Stomach (tissue), 9 donors: ENCODE measurements around the gene CDHR5. TPM values are rescaled to one million over a fixed set of nuclear protein-coding genes. Genes with fewer than 3 reads are reported as not detected.

Source experiments
- DNase-seq, 2 donors: peaks; one replicate each; pipeline versions ENCODE4 v3.0.0 to v3.0.0-alpha.2; 2013 to 2019
- H3K27ac ChIP-seq, 5 donors: fragments of 200-600 bp in 4 of 5; sonication (generic) in 4 of 5; one replicate each; pipeline ENCODE4 v1.5.1; 2013 to 2019; ENCODE audit warnings: mild to moderate bottlenecking in 1 of 5, moderate library complexity in 1 of 5
- H3K27me3 ChIP-seq, 3 donors: fragments of 200-600 bp; sonication (generic); one replicate each; pipeline ENCODE4 v1.5.1; 2017 to 2019; ENCODE audit warnings: mixed run types in 1 of 3
- H3K36me3 ChIP-seq, 4 donors: fragments of 200-600 bp; sonication (generic); 1 replicate in 3 of 4; 2 replicates in 1 of 4; pipeline ENCODE4 v1.5.1; 2016 to 2019
- H3K4me1 ChIP-seq, 4 donors: fragments of 200-600 bp; sonication (generic); one replicate each; pipeline ENCODE4 v1.5.1; 2016 to 2019
- H3K4me3 ChIP-seq, 4 donors: fragments of 200-600 bp; sonication (generic) in 3 of 4; one replicate each; pipeline ENCODE4 v1.5.1; 2016 to 2019; ENCODE audit warnings: mild to moderate bottlenecking in 1 of 4
- H3K9me3 ChIP-seq, 4 donors: fragments of 200-600 bp; sonication (generic); one replicate each; pipeline ENCODE4 v1.5.1; 2016 to 2019
- EP300 ChIP-seq: sonication (generic); formaldehyde crosslinking; IDR thresholded peaks from one replicate; pipeline ENCODE4 v1.6.1; 2017; ENCODE audit warnings: antibody characterized with exemption
- POLR2A ChIP-seq, 4 donors: fragments of 450-650 bp; IDR thresholded peaks; one replicate each; pipeline ENCODE4 v1.6.1; 2016; ENCODE audit warnings: antibody characterized with exemption in 4 of 4, control low read depth in 2 of 4, mild to moderate bottlenecking in 1 of 4, moderate library complexity in 1 of 4
- POLR2AphosphoS5 ChIP-seq, 3 donors: sonication (generic); formaldehyde crosslinking; IDR thresholded peaks; one replicate each; pipeline ENCODE4 v1.6.1; 2016; ENCODE audit warnings: antibody characterized with exemption in 3 of 3
- WGBS, 5 donors: extraction: QIAGEN DNeasy Blood & Tissue Kit in 3 of 5; methylation state at CpG; one replicate each; pipeline versions ENCODE4 v1.1.5 to v1.1.7; 2013 to 2018; 5-methylcytosine and 5-hydroxymethylcytosine counted together
- intact Hi-C: fragments of 100-400 bp; cut with DNase I; formaldehyde crosslinking; loops from one replicate; pipeline ENCODE4 v1.15.1; 2023; ENCODE audit warnings: low total_unique reads
- polyA plus RNA-seq, 3 donors: library from polyadenylated mRNA; stranded (reverse); fragments of 200-250 nt; gene quantifications; one replicate each; pipeline ENCODE4 v1.2.3, GENCODE V29; 2013
- total RNA-seq, 5 donors: library from RNA; depleted of rRNA; stranded (reverse); fragments of >200 nt; gene quantifications; one replicate each; pipeline versions ENCODE4 v1.1.0 to v1.2.3, GENCODE V29; 2014 to 2016
- TF ChIP-seq, protein P1 (sequence below), 7 experiments: fragments of 450-650 bp in 4 of 7; fragments of 200-600 bp in 3 of 7; sonication (generic) in 3 of 7; IDR thresholded peaks; one replicate each; pipeline ENCODE4 v1.5.1; 2016 to 2019; ENCODE audit warnings: antibody characterized with exemption in 7 of 7, control low read depth in 2 of 7, mild to moderate bottlenecking in 1 of 7
- donor health status: healthy with polysubstance abuse.
- donor health status: Bipolar disorder and iron deficiency.
- donor health status: healthy.

CDHR5 gene
- total and polyA plus RNA-seq, 8 donors, result 0.38 to 92.1 (median 2.8) TPM

- WGBS, 5 donors, result 87 to 93% (median 89%) methylated on average over 7 to 10 of the region's 10 CpGs
- H3K27ac ChIP-seq, result no peak overlapping the region
- H3K27me3 ChIP-seq, result no peaks in the 10 kb centered on the region
- DNase-seq, result no peak
- no peak for TF ChIP-seq POLR2AphosphoS5 (IDR thresholded peaks at IDR 0.05)
- TF ChIP-seq EP300, result no peak
- TF ChIP-seq, protein P1, sequence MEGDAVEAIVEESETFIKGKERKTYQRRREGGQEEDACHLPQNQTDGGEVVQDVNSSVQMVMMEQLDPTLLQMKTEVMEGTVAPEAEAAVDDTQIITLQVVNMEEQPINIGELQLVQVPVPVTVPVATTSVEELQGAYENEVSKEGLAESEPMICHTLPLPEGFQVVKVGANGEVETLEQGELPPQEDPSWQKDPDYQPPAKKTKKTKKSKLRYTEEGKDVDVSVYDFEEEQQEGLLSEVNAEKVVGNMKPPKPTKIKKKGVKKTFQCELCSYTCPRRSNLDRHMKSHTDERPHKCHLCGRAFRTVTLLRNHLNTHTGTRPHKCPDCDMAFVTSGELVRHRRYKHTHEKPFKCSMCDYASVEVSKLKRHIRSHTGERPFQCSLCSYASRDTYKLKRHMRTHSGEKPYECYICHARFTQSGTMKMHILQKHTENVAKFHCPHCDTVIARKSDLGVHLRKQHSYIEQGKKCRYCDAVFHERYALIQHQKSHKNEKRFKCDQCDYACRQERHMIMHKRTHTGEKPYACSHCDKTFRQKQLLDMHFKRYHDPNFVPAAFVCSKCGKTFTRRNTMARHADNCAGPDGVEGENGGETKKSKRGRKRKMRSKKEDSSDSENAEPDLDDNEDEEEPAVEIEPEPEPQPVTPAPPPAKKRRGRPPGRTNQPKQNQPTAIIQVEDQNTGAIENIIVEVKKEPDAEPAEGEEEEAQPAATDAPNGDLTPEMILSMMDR (IDR thresholded peaks at IDR 0.05), result no peak
- no peak for TF ChIP-seq POLR2A (IDR thresholded peaks at IDR 0.05)
- intact Hi-C loops, result no loop called here
- no peaks in the 10 kb centered on the region for H3K4me1 ChIP-seq
- H3K36me3 ChIP-seq, result peaks cover 88 to 100% (median 100%) of the 10 kb centered on the region in 4 donors
- no peak overlapping the region for H3K4me3 ChIP-seq
- no peaks in the 10 kb centered on the region for H3K9me3 ChIP-seq
Observed at GRCh38 chr11:596374-596773, 28.4 kb downstream of the CDHR5 start.

DNA sequence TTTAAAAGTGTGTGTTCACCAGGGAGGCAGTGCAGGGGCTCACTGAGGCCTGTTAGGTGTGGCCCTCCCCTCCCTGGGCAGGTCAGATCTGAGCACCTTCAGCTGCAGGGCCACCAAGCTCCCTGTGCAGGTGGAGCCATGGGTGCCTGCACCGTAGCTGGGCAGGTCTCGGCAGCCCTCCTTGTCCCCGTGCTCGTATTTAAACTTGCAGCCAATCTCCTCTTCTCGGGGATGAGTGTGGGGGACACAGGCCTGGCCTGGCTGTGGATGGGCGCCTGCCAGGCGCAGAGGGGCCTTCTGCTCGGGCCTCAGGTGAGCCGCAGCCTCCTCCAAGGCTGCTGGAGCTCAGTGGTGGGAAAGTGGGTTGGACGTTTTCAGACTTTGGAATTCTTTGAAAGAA lies 29.4 kb downstream of the CDHR5 start:
- WGBS, 5 donors, result 90 to 92% (median 90%) methylated on average over 8 to 10 of the region's 10 CpGs
- intact Hi-C loops, result no loop called here
- no peak overlapping the region for H3K4me3 ChIP-seq
- H3K27ac ChIP-seq, result no peak overlapping the region
- no peaks in the 10 kb centered on the region for H3K9me3 ChIP-seq
- peaks cover 87 to 100% (median 100%) of the 10 kb centered on the region in 4 donors for H3K36me3 ChIP-seq
- DNase-seq, result no peak
- TF ChIP-seq POLR2A (IDR thresholded peaks at IDR 0.05) (no peak), EP300 (no peak), POLR2AphosphoS5 (IDR thresholded peaks at IDR 0.05) (no peak)
- TF ChIP-seq, protein P1 (IDR thresholded peaks at IDR 0.05), result no peak
- no peaks in the 10 kb centered on the region for H3K27me3 ChIP-seq
- H3K4me1 ChIP-seq, result no peaks in the 10 kb centered on the region

DNA sequence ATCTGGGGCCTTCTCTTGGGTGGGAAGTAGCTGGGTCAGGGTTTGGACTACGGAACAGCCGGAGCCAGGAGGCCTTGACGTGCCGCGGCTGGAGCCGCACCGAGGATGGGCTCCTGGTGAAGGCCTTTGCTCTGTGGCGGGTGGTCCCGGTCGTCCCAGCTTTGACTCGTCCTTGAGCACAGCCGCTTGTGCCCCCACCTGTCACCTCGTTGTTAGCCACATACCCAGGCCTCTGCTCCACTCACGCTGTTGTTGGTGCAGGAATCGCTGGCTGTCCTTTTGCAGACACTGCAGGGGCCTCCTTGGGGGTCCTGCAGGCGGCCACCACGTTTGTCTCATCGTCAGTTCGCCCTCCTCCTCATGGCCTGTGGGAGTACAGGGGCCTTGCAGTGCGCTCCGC lies 31.4 kb downstream of the CDHR5 start:
- TF ChIP-seq POLR2AphosphoS5 (IDR thresholded peaks at IDR 0.05) (no peak), POLR2A (IDR thresholded peaks at IDR 0.05) (no peak), EP300 (no peak)
- TF ChIP-seq, protein P1 (IDR thresholded peaks at IDR 0.05), result no peak
- H3K4me3 ChIP-seq, result no peak overlapping the region
- peaks cover 0 to under 1% (median 0%) of the 10 kb centered on the region in 4 donors for H3K4me1 ChIP-seq
- H3K27ac ChIP-seq, result no peak overlapping the region
- intact Hi-C loops, result no loop called here
- peaks cover 84 to 100% (median 100%) of the 10 kb centered on the region in 4 donors for H3K36me3 ChIP-seq
- no peaks in the 10 kb centered on the region for H3K9me3 ChIP-seq
- no peaks in the 10 kb centered on the region for H3K27me3 ChIP-seq
- no peak for DNase-seq
- WGBS, 5 donors, result 91 to 97% (median 95%) methylated on average over 21 of the region's 21 CpGs

DNA sequence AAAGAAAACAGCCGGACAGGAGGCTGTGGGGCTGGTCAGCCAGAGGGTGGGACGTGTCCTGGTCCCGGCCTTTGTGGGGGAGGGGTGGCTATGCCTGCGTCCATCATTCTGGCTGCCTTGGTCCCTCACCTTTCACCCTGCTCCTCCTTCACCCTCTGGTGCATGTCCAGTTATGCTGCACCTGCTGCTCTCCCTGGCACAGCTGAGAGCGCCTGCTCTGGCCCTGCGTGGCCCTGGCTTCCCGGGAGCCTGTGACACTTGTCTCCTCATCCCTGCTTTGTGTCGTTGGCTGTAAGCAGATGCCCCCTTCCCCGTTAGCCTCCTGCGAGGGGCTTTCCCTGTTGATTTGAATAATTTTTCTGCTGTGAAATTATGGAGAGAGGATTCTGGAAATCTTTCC lies 31.8 kb downstream of the CDHR5 start:
- H3K36me3 ChIP-seq, result peaks cover 82 to 100% (median 100%) of the 10 kb centered on the region in 4 donors

More for the DNA sequence above, 31.8 kb downstream of the CDHR5 start:
- Histone ChIP-seq H3K27me3 (no peaks in the 10 kb centered on the region), H3K27ac (no peak overlapping the region), H3K9me3 (no peaks in the 10 kb centered on the region), H3K4me3 (no peak overlapping the region), H3K4me1 (peaks cover 0 to 5% (median 0%) of the 10 kb centered on the region in 4 donors)
- DNase-seq, result no peak
- intact Hi-C loops, result no loop called here
- 82 to 93% (median 89%) methylated on average over 10 of the region's 10 CpGs for WGBS, 5 donors
- TF ChIP-seq, protein P1 (IDR thresholded peaks at IDR 0.05), result no peak
- TF ChIP-seq POLR2A (IDR thresholded peaks at IDR 0.05) (no peak), POLR2AphosphoS5 (IDR thresholded peaks at IDR 0.05) (no peak), EP300 (no peak)
